IMR-90 (cell line): ENCODE data around the gene SLIT3. TPM values are rescaled to one million over a fixed set of nuclear protein-coding genes. Genes with fewer than 3 reads are reported as not detected.

Experiments
- ATAC-seq: fragments of 200-7000 bp; cut with Tn5 transposase; 2 replicates; pipeline ENCODE4 v1.9.1; 2020; ENCODE audit warnings: low read depth, mild to moderate bottlenecking, moderate library complexity
- BruUV-seq: library from RNA; stranded (reverse); fragments of 400-500 nt; replicated peaks from 2 replicates; lab custom pipeline; 2021; lab: Mats Ljungman, UMichigan
- CTCF ChIA-PET: fragments of 300-600 bp; formaldehyde crosslinking; extraction: SDS; loops from one replicate; lab custom pipeline; 2021; ENCODE audit warnings: antibody characterized with exemption; lab: Yijun Ruan, JAX
- POLR2A ChIA-PET: fragments of 300-600 bp; sonication (Branson Sonifier 250); formaldehyde crosslinking; loops from one replicate; lab custom pipeline; 2022; ENCODE audit warnings: antibody characterized with exemption; ENCODE audit not compliant: unreplicated experiment; lab: Charles Lee
- DNase-seq: peaks from one replicate; pipeline ENCODE4 v3.0.0; 2013
- H2AFZ ChIP-seq: replicated peaks from 2 replicates; pipeline ENCODE3; 2013; ENCODE audit warnings: low read length, mild to moderate bottlenecking; ENCODE audit not compliant: poor library complexity
- H2AK5ac ChIP-seq: 2 replicates; pipeline ENCODE4 v1.6.1; 2013; ENCODE audit warnings: low read depth, low read length, inconsistent platforms
- H2AK9ac ChIP-seq: replicated peaks from 2 replicates; pipeline ENCODE3; 2013; ENCODE audit warnings: mild to moderate bottlenecking, low read depth, low read length, moderate library complexity; ENCODE audit not compliant: poor library complexity
- H2BK120ac ChIP-seq: 2 replicates; pipeline ENCODE4 v1.6.1; 2013; ENCODE audit warnings: low read depth, low read length, inconsistent platforms
- H2BK15ac ChIP-seq: 3 replicates; pipeline ENCODE4 v1.6.1; 2013; ENCODE audit warnings: low read depth, low read length, inconsistent platforms
- H2BK20ac ChIP-seq: 2 replicates; pipeline ENCODE4 v1.6.1; 2013; ENCODE audit warnings: low read depth, mild to moderate bottlenecking, inconsistent platforms, low read length, moderate library complexity
- H2BK5ac ChIP-seq: 2 replicates; pipeline ENCODE4 v1.6.1; 2013; ENCODE audit warnings: mild to moderate bottlenecking, low read depth, low read length, inconsistent platforms; ENCODE audit not compliant: poor library complexity, severe bottlenecking
- H3K14ac ChIP-seq: replicated peaks from 2 replicates; pipeline ENCODE4 v1.6.1; 2013; ENCODE audit warnings: low read depth, low read length, inconsistent platforms
- H3K18ac ChIP-seq: 2 replicates; pipeline ENCODE4 v1.6.1; 2013; ENCODE audit warnings: low read depth, low read length, control low read depth
- H3K23ac ChIP-seq: 2 replicates; pipeline ENCODE4 v1.6.1; 2013; ENCODE audit warnings: low read depth, low read length, inconsistent platforms
- H3K27ac ChIP-seq: 2 replicates; pipeline ENCODE4 v1.5.1; 2013; ENCODE audit warnings: mild to moderate bottlenecking, control low read depth, low read length; ENCODE audit not compliant: insufficient read depth
- H3K27me3 ChIP-seq: 2 replicates; pipeline ENCODE4 v1.6.1; 2013; ENCODE audit warnings: low read length; ENCODE audit not compliant: control insufficient read depth, insufficient read depth
- H3K36me3 ChIP-seq: 2 replicates; pipeline ENCODE4 v1.6.1; 2013; ENCODE audit warnings: low read length, mixed read lengths; ENCODE audit not compliant: control insufficient read depth, insufficient read depth
- H3K4ac ChIP-seq: 2 replicates; pipeline ENCODE4 v1.6.1; 2013; ENCODE audit warnings: low read depth, low read length, inconsistent platforms
- H3K4me1 ChIP-seq: 2 replicates; pipeline ENCODE4 v1.6.1; 2013; ENCODE audit warnings: low read length, mixed read lengths; ENCODE audit not compliant: control insufficient read depth, insufficient read depth
- H3K4me2 ChIP-seq: 2 replicates; pipeline ENCODE4 v1.6.1; 2013; ENCODE audit warnings: low read depth, mild to moderate bottlenecking, control low read depth, low read length, moderate library complexity
- H3K4me3 ChIP-seq: 2 replicates; pipeline ENCODE4 v1.5.1; 2013; ENCODE audit warnings: low read depth, mild to moderate bottlenecking, control low read depth, low read length, moderate library complexity; ENCODE audit not compliant: insufficient read depth
- H3K56ac ChIP-seq: 2 replicates; pipeline ENCODE4 v1.6.1; 2013; ENCODE audit warnings: low read length, inconsistent platforms; ENCODE audit not compliant: insufficient read depth; ENCODE audit errors: extremely low read depth
- H3K79me1 ChIP-seq, 2 experiments: 2 replicates each; pipeline ENCODE4 v1.6.1; 2013; ENCODE audit warnings: low read length in 2 of 2, inconsistent platforms in 1 of 2, low read depth in 1 of 2
- H3K9ac ChIP-seq: 2 replicates; pipeline ENCODE4 v1.6.1; 2013; ENCODE audit warnings: low read depth, low read length, control low read depth
- H3K9me1 ChIP-seq: 2 replicates; pipeline ENCODE4 v1.6.1; 2013; ENCODE audit warnings: low read length, inconsistent platforms; ENCODE audit not compliant: insufficient read depth
- H3K9me3 ChIP-seq: 2 replicates; pipeline ENCODE4 v1.6.1; 2013; ENCODE audit warnings: low read length; ENCODE audit not compliant: control insufficient read depth, insufficient read depth
- H4K20me1 ChIP-seq: 2 replicates; pipeline ENCODE4 v1.6.1; 2013; ENCODE audit warnings: low read length, inconsistent platforms; ENCODE audit not compliant: insufficient read depth
- H4K5ac ChIP-seq: 2 replicates; pipeline ENCODE4 v1.6.1; 2013; ENCODE audit warnings: mild to moderate bottlenecking, low read depth, low read length, control low read depth
- H4K8ac ChIP-seq, 2 experiments: 2 replicates each; pipeline ENCODE4 v1.6.1; 2013; ENCODE audit warnings: low read depth in 2 of 2, low read length in 2 of 2, control low read depth in 1 of 2, inconsistent platforms in 1 of 2
- H4K91ac ChIP-seq: 2 replicates; pipeline ENCODE4 v1.6.1; 2013; ENCODE audit warnings: low read depth, low read length, inconsistent platforms; ENCODE audit not compliant: insufficient read depth
- ELK1 ChIP-seq: fragments of 150-350 bp; IDR thresholded peaks from 2 replicates; pipeline ENCODE4 v1.6.1; 2016; ENCODE audit warnings: low read depth, mild to moderate bottlenecking, low read length, moderate library complexity, borderline replicate concordance
- POLR2A ChIP-seq: IDR thresholded peaks from 2 replicates; pipeline ENCODE4 v1.6.1; 2012; ENCODE audit warnings: mild to moderate bottlenecking, low read depth, low read length
- SMC3 ChIP-seq: fragments of 150-350 bp; IDR thresholded peaks from 2 replicates; pipeline ENCODE4 v1.6.1; 2016; ENCODE audit warnings: low read depth, mild to moderate bottlenecking, antibody characterized with exemption, low read length, moderate library complexity
- WGBS, 2 experiments: methylation state at CpG; one replicate each; pipeline versions ENCODE4 v1.1.5 to v1.1.7; 2013; ENCODE audit warnings: missing lambda C conversion rate in 2 of 2; ENCODE audit not compliant: insufficient read length in 1 of 2; ENCODE audit errors: extremely low coverage in 2 of 2; 5-methylcytosine and 5-hydroxymethylcytosine counted together
- dilution Hi-C: fragments of 300-500 bp; cut with HindIII; formaldehyde crosslinking; loops from one replicate; pipeline ENCODE4 v1.14.3; 2018; ENCODE audit warnings: low sequenced_read_pairs; ENCODE audit not compliant: unreplicated experiment
- in situ Hi-C: fragments of 300-500 bp; cut with MboI; formaldehyde crosslinking; loops from 3 replicates; pipeline ENCODE4 v1.14.3; 2019; ENCODE audit warnings: low sequenced_read_pairs, inconsistent platforms, mixed read lengths
- intact Hi-C: fragments of 100-400 bp; cut with micrococcal nuclease; formaldehyde crosslinking; loops from 2 replicates; pipeline ENCODE4 v1.10.0; 2022
- polyA plus RNA-seq, 3 experiments: library from polyadenylated mRNA; depleted of rRNA; stranded (reverse); fragments of >200 nt; gene quantifications; 2 replicates each; pipeline ENCODE4 v1.2.3, GENCODE V29; 2012; ENCODE audit warnings: low replicate concordance in 1 of 3
- total RNA-seq: library from RNA; depleted of rRNA; stranded (reverse); fragments of >200 nt; gene quantifications from 2 replicates; pipeline ENCODE4 v1.2.3, GENCODE V29; 2012

SLIT3 gene
- total and polyA plus RNA-seq, 2 of the 4 experiments (the other 2 are of a cell fraction): 0.18 to 0.50 TPM

GRCh38 chr5:168779333-168779732 is 521.6 kb downstream of the SLIT3 start:
- H2BK120ac ChIP-seq: no peak overlapping the region

More at GRCh38 chr5:168779333-168779732, 521.6 kb downstream of the SLIT3 start:
- H3K27me3 ChIP-seq: no peaks in the 10 kb centered on the region
- H2BK15ac ChIP-seq: no peak overlapping the region
- dilution Hi-C loops: no loop called here
- H4K91ac ChIP-seq: no peak overlapping the region
- no peak overlapping the region for H2BK20ac ChIP-seq
- ChIA-PET POLR2A (no interaction called here), CTCF (no interaction called here)
- TF ChIP-seq POLR2A (no peak), SMC3 (no peak), ELK1 (no peak)
- no peak overlapping the region for H3K18ac ChIP-seq
- no peak overlapping the region for H3K4me2 ChIP-seq
- no peaks in the 10 kb centered on the region for H3K9me1 ChIP-seq
- intact Hi-C loops: no loop called here
- H3K23ac ChIP-seq: no peak overlapping the region
- H3K56ac ChIP-seq: no peak overlapping the region
- 86% methylated on average over 1 of the region's 3 CpGs; no CpG with 5 or more reads in 1 of the 2 experiments for WGBS, 2 experiments
- DNase-seq: no peak
- no peak overlapping the region for H3K4ac ChIP-seq
- no peak overlapping the region for H2AK5ac ChIP-seq
- no TSS peak for BruUV-seq
- no peaks in the 10 kb centered on the region for H4K20me1 ChIP-seq
- H3K4me3 ChIP-seq: no peak overlapping the region
- in situ Hi-C loops: no loop called here
- no peaks in the 10 kb centered on the region for H3K36me3 ChIP-seq
- H3K79me1 ChIP-seq: no peaks in the 10 kb centered on the region
- H3K14ac ChIP-seq: no peak overlapping the region
- H2AK9ac ChIP-seq: no peak overlapping the region
- no peak overlapping the region for H4K5ac ChIP-seq
- no peak overlapping the region for H4K8ac ChIP-seq
- H2BK5ac ChIP-seq: no peak overlapping the region
- H3K27ac ChIP-seq: no peak overlapping the region
- no peaks in the 10 kb centered on the region for H3K4me1 ChIP-seq
- H3K9ac ChIP-seq: no peak overlapping the region
- H3K9me3 ChIP-seq: no peaks in the 10 kb centered on the region
- no peak overlapping the region for H2AFZ ChIP-seq
- ATAC-seq: no peak
